T-helper 2 cell treated with Interferon-gamma antibody and Interleukin-4, amounts not matched to agents 5 μg/mL and 100 μg/mL, for 36 hours (primary cell): ENCODE data around the gene SF1.
A peak's percentile ranks its signal among the peaks of the same experiment; 100 is the strongest.

Experiments used
- DNase-seq: peaks from one replicate; pipeline ENCODE4 v3.0.0; 2021; ENCODE audit warnings: low spot score
- H3K27ac Mint-ChIP-seq: one replicate; pipeline ENCODE4 v1.8.0; 2021; ENCODE audit warnings: mild to moderate bottlenecking, mixed read lengths
- H3K27me3 Mint-ChIP-seq: one replicate; pipeline ENCODE4 v1.8.0; 2021; ENCODE audit warnings: low read depth, mixed read lengths
- H3K36me3 Mint-ChIP-seq: one replicate; pipeline ENCODE4 v1.8.0; 2021; ENCODE audit warnings: low read depth, mixed read lengths
- H3K4me1 Mint-ChIP-seq: one replicate; pipeline ENCODE4 v1.8.0; 2021; ENCODE audit warnings: low read depth, mixed read lengths
- H3K4me3 Mint-ChIP-seq: one replicate; pipeline ENCODE4 v1.8.0; 2022; ENCODE audit warnings: mild to moderate bottlenecking, moderate library complexity, mixed read lengths
- H3K9me3 Mint-ChIP-seq: one replicate; pipeline ENCODE4 v1.8.0; 2021; ENCODE audit warnings: mixed read lengths

Gene SF1

GRCh38 chr11:64794526-64794925 is 16.2 kb upstream of the SF1 start:
- H3K9me3 Mint-ChIP-seq = no peaks in the 10 kb centered on the region
- H3K27me3 Mint-ChIP-seq = no peaks in the 10 kb centered on the region
- H3K4me3 Mint-ChIP-seq = no peak overlapping the region
- peaks cover 5% of the 10 kb centered on the region for H3K4me1 Mint-ChIP-seq
- peak overlapping the region; percentile 43 for H3K27ac Mint-ChIP-seq
- DNase-seq = no peak
- peaks cover 27% of the 10 kb centered on the region for H3K36me3 Mint-ChIP-seq

GRCh38 chr11:64793271-64794160 is 15.2 kb upstream of the SF1 start:
- H3K36me3 Mint-ChIP-seq = peaks cover 22% of the 10 kb centered on the region
- no peak for DNase-seq

GRCh38 chr11:64792482-64792881 is 14.1 kb upstream of the SF1 start:
- peaks cover 23% of the 10 kb centered on the region for H3K36me3 Mint-ChIP-seq
- H3K27me3 Mint-ChIP-seq = no peaks in the 10 kb centered on the region
- H3K27ac Mint-ChIP-seq = no peak overlapping the region
- no peak overlapping the region for H3K4me3 Mint-ChIP-seq
- H3K9me3 Mint-ChIP-seq = no peaks in the 10 kb centered on the region
- DNase-seq = no peak
- H3K4me1 Mint-ChIP-seq = peaks cover 8% of the 10 kb centered on the region

More at GRCh38 chr11:64793271-64794160, 15.2 kb upstream of the SF1 start:
- Mint-ChIP-seq H3K9me3 (no peaks in the 10 kb centered on the region), H3K4me3 (no peak overlapping the region), H3K4me1 (peaks cover 5% of the 10 kb centered on the region), H3K27me3 (no peaks in the 10 kb centered on the region), H3K27ac (peak overlapping the region; percentile 42)

- Mint-ChIP-seq H3K4me1 (peaks cover 9% of the 10 kb centered on the region), H3K4me3 (no peak overlapping the region), H3K27ac (no peak overlapping the region), H3K27me3 (no peaks in the 10 kb centered on the region), H3K36me3 (peaks cover 23% of the 10 kb centered on the region), H3K9me3 (no peaks in the 10 kb centered on the region)
- DNase-seq = no peak
These were observed 13.5 kb upstream of the SF1 start for GRCh38 chr11:64791781-64792291.

GRCh38 chr11:64790205-64791095 is 12.1 kb upstream of the SF1 start:
- H3K4me3 Mint-ChIP-seq = no peak overlapping the region
- no peaks in the 10 kb centered on the region for H3K9me3 Mint-ChIP-seq
- peaks cover 15% of the 10 kb centered on the region for H3K36me3 Mint-ChIP-seq
- peaks cover 9% of the 10 kb centered on the region for H3K4me1 Mint-ChIP-seq
- H3K27ac Mint-ChIP-seq = no peak overlapping the region
- no peaks in the 10 kb centered on the region for H3K27me3 Mint-ChIP-seq
- no peak for DNase-seq

GRCh38 chr11:64789331-64790204 is 11.2 kb upstream of the SF1 start:
- H3K4me3 Mint-ChIP-seq = no peak overlapping the region
- no peak for DNase-seq
- H3K27me3 Mint-ChIP-seq = no peaks in the 10 kb centered on the region
- no peak overlapping the region for H3K27ac Mint-ChIP-seq
- peaks cover 5% of the 10 kb centered on the region for H3K4me1 Mint-ChIP-seq
- H3K36me3 Mint-ChIP-seq = peaks cover 11% of the 10 kb centered on the region
- H3K9me3 Mint-ChIP-seq = no peaks in the 10 kb centered on the region

- Mint-ChIP-seq H3K4me3 (no peak overlapping the region), H3K9me3 (no peaks in the 10 kb centered on the region), H3K36me3 (peaks cover 9% of the 10 kb centered on the region), H3K27me3 (no peaks in the 10 kb centered on the region), H3K4me1 (peaks cover 4% of the 10 kb centered on the region), H3K27ac (no peak overlapping the region)
- DNase-seq = no peak
These were observed 10.2 kb upstream of the SF1 start for GRCh38 chr11:64788321-64789215.

GRCh38 chr11:64787526-64788320 is 9.4 kb upstream of the SF1 start:
- Mint-ChIP-seq H3K36me3 (peaks cover 8% of the 10 kb centered on the region), H3K9me3 (no peaks in the 10 kb centered on the region), H3K4me3 (no peak overlapping the region), H3K27me3 (no peaks in the 10 kb centered on the region), H3K4me1 (peaks cover 4% of the 10 kb centered on the region), H3K27ac (peak overlapping the region; percentile 31)
- DNase-seq = peak; percentile 35

- H3K27me3 Mint-ChIP-seq = no peaks in the 10 kb centered on the region
- no peak overlapping the region for H3K27ac Mint-ChIP-seq
- H3K9me3 Mint-ChIP-seq = no peaks in the 10 kb centered on the region
- DNase-seq = no peak
- peaks cover 10% of the 10 kb centered on the region for H3K36me3 Mint-ChIP-seq
- peaks cover 4% of the 10 kb centered on the region for H3K4me1 Mint-ChIP-seq
- H3K4me3 Mint-ChIP-seq = no peak overlapping the region
These were observed 8.0 kb upstream of the SF1 start for GRCh38 chr11:64786308-64786707.

- no peaks in the 10 kb centered on the region for H3K9me3 Mint-ChIP-seq
- no peak overlapping the region for H3K4me3 Mint-ChIP-seq
- H3K27ac Mint-ChIP-seq = no peak overlapping the region
- H3K27me3 Mint-ChIP-seq = no peaks in the 10 kb centered on the region
- H3K36me3 Mint-ChIP-seq = peaks cover 6% of the 10 kb centered on the region
- DNase-seq = no peak
- peaks cover 11% of the 10 kb centered on the region for H3K4me1 Mint-ChIP-seq
These were observed 6.7 kb upstream of the SF1 start for GRCh38 chr11:64784813-64785581.

- peaks cover 49% of the 10 kb centered on the region for H3K4me1 Mint-ChIP-seq
These were observed 194 bp downstream of the SF1 start for GRCh38 chr11:64778223-64778472.

More at GRCh38 chr11:64778223-64778472, 194 bp downstream of the SF1 start:
- H3K36me3 Mint-ChIP-seq = peaks cover 49% of the 10 kb centered on the region
- no peaks in the 10 kb centered on the region for H3K9me3 Mint-ChIP-seq
- H3K4me3 Mint-ChIP-seq = peak overlapping the region; percentile 93
- H3K27ac Mint-ChIP-seq = peak overlapping the region; percentile 99
- DNase-seq = no peak
- peaks cover 2% of the 10 kb centered on the region for H3K27me3 Mint-ChIP-seq
